A549 (cell line): ENCODE measurements around the gene RWDD1. TPM values are rescaled to one million over a fixed set of nuclear protein-coding genes. Genes with fewer than 3 reads are reported as not detected.
A peak's percentile ranks its signal among the peaks of the same experiment; 100 is the strongest.

Experiments used
- ATAC-seq, 2 experiments: fragments of 200-7000 bp in 1 of 2; fragments of >200 bp in 1 of 2; cut with Nextera tagmentation in 1 of 2; cut with Tn5 transposase in 1 of 2; 3 replicates each; pipeline versions ENCODE4 v1.8.0 to v1.9.1; 2018 to 2020; ENCODE audit warnings: mild to moderate bottlenecking in 1 of 2, moderate library complexity in 1 of 2
- CTCF ChIA-PET: fragments of 300-600 bp; sonication (Branson Sonifier 250); formaldehyde crosslinking; extraction: SDS; loops from one replicate; lab custom pipeline; 2021; ENCODE audit warnings: antibody characterized with exemption, inconsistent platforms; lab: Yijun Ruan, JAX
- POLR2A ChIA-PET: fragments of 350-600 bp; formaldehyde crosslinking; extraction: SDS; loops from one replicate; lab custom pipeline; 2021; ENCODE audit warnings: antibody characterized with exemption, inconsistent platforms; lab: Yijun Ruan, JAX
- DNase-seq, 2 experiments: peaks; one replicate each; pipeline versions ENCODE4 v3.0.0 to v3.0.0-alpha.2; 2011 to 2016; ENCODE audit warnings: low read depth in 1 of 2, low spot score in 1 of 2
- FAIRE-seq: peaks from 2 replicates; lab custom pipeline; 2011; peaks lifted over from hg19 to GRCh38; lab: Jason Lieb, UNC
- H3K27ac ChIP-seq, 2 experiments: fragments of >200 bp; sonication (Bioruptor Twin); formaldehyde crosslinking; 3 replicates each; pipeline ENCODE4 v1.5.1; 2016 to 2017
- H3K4me1 ChIP-seq: fragments of >200 bp; sonication (Bioruptor Twin); formaldehyde crosslinking; 3 replicates; pipeline ENCODE4 v1.6.1; 2016
- H3K4me2 ChIP-seq: fragments of >200 bp; sonication (Bioruptor Twin); formaldehyde crosslinking; 3 replicates; pipeline ENCODE4 v1.6.1; 2016
- H3K4me3 ChIP-seq: fragments of >200 bp; sonication (Bioruptor Twin); formaldehyde crosslinking; 3 replicates; pipeline ENCODE4 v1.5.1; 2016
- H3K9me3 ChIP-seq: fragments of >200 bp; sonication (Bioruptor Twin); formaldehyde crosslinking; 3 replicates; pipeline ENCODE4 v1.6.1; 2016
- BHLHE40 ChIP-seq: IDR thresholded peaks from 2 replicates; pipeline ENCODE4 v1.6.1; 2012; ENCODE audit warnings: low read depth, low read length, inconsistent platforms
- CTCF ChIP-seq: fragments of >200 bp; sonication (Bioruptor Twin); formaldehyde crosslinking; IDR thresholded peaks from 3 replicates; pipeline ENCODE4 v1.5.1; 2016
- EP300 ChIP-seq, 2 experiments: fragments of >200 bp; sonication (Bioruptor Twin); formaldehyde crosslinking; IDR thresholded peaks; 2 replicates in 1 of 2; 3 replicates in 1 of 2; pipeline ENCODE4 v1.6.1; 2016 to 2017
- ESRRA ChIP-seq: fragments of 150-350 bp; IDR thresholded peaks from 2 replicates; pipeline ENCODE4 v1.6.1; 2014; ENCODE audit warnings: mild to moderate bottlenecking, low read length, borderline replicate concordance
- FOSL2 ChIP-seq, 2 experiments: fragments of 450-650 bp in 1 of 2; fragments of >200 bp in 1 of 2; sonication (Bioruptor Twin) in 1 of 2; formaldehyde crosslinking; IDR thresholded peaks; 2 replicates each; pipeline versions ENCODE4 v1.5.0 to v1.6.1; 2016 to 2020; ENCODE audit warnings: mild to moderate bottlenecking in 1 of 2, moderate library complexity in 1 of 2
- FOXS1 ChIP-seq: fragments of 250-450 bp; sonication (Bioruptor Pico); IDR thresholded peaks from 2 replicates; pipeline ENCODE4 v1.5.0; 2020; ENCODE audit warnings: mild to moderate bottlenecking, moderate library complexity
- HES2 ChIP-seq: fragments of >200 bp; sonication (Bioruptor Twin); formaldehyde crosslinking; IDR thresholded peaks from 2 replicates; pipeline ENCODE4 v1.6.1; 2016
- HMGXB4 ChIP-seq: fragments of 250-450 bp; sonication (Bioruptor Pico); IDR thresholded peaks from 2 replicates; pipeline ENCODE4 v1.5.0; 2021; ENCODE audit warnings: mild to moderate bottlenecking, moderate library complexity, borderline replicate concordance
- HOXA7 ChIP-seq: fragments of 250-450 bp; sonication (Bioruptor Pico); IDR thresholded peaks from 2 replicates; pipeline ENCODE4 v1.5.0; 2020; ENCODE audit warnings: mild to moderate bottlenecking, moderate library complexity
- JUN ChIP-seq, 2 experiments: fragments of >200 bp; sonication (Bioruptor Twin); formaldehyde crosslinking; IDR thresholded peaks; 2 replicates in 1 of 2; 3 replicates in 1 of 2; pipeline ENCODE4 v1.6.1; 2016 to 2017
- KDM1A ChIP-seq: fragments of 200-600 bp; sonication (generic); IDR thresholded peaks from 2 replicates; pipeline ENCODE4 v1.6.1; 2016; ENCODE audit warnings: low read depth, mild to moderate bottlenecking
- MAX ChIP-seq: IDR thresholded peaks from 2 replicates; pipeline ENCODE4 v1.6.1; 2012
- NR3C1 ChIP-seq: fragments of >200 bp; sonication (Bioruptor Twin); formaldehyde crosslinking; IDR thresholded peaks from 3 replicates; pipeline ENCODE4 v1.6.1; 2017
- PBX3 ChIP-seq: IDR thresholded peaks from 2 replicates; pipeline ENCODE4 v1.6.1; 2012
- PHF8 ChIP-seq: fragments of 200-600 bp; sonication (generic); IDR thresholded peaks from 2 replicates; pipeline ENCODE4 v1.6.1; 2016; ENCODE audit warnings: low read depth, mild to moderate bottlenecking, antibody characterized with exemption, moderate library complexity, borderline replicate concordance
- POLR2A ChIP-seq: IDR thresholded peaks from 2 replicates; pipeline ENCODE4 v1.6.1; 2012; ENCODE audit warnings: mild to moderate bottlenecking, low read length
- RAD21 ChIP-seq, 2 experiments: fragments of >200 bp in 1 of 2; sonication (Bioruptor Twin) in 1 of 2; formaldehyde crosslinking in 1 of 2; IDR thresholded peaks in 1 of 2; conservative IDR thresholded peaks in 1 of 2; 2 replicates in 1 of 2; 3 replicates in 1 of 2; pipeline ENCODE4 v1.6.1; 2012 to 2018; ENCODE audit warnings: inconsistent platforms in 1 of 2
- RARB ChIP-seq: fragments of 250-450 bp; sonication (Bioruptor Pico); IDR thresholded peaks from 2 replicates; pipeline ENCODE4 v1.8.0; 2021; ENCODE audit warnings: mild to moderate bottlenecking, moderate library complexity
- RCOR1 ChIP-seq: fragments of 150-350 bp; IDR thresholded peaks from 2 replicates; pipeline ENCODE4 v1.6.1; 2014; ENCODE audit warnings: antibody characterized with exemption, low read length, low read depth
- RFX5 ChIP-seq: fragments of 450-650 bp; IDR thresholded peaks from 2 replicates; pipeline ENCODE4 v1.7.1; 2014; ENCODE audit warnings: antibody characterized with exemption, mild to moderate bottlenecking, moderate library complexity
- RNF2 ChIP-seq: fragments of 200-600 bp; sonication (generic); IDR thresholded peaks from 2 replicates; pipeline ENCODE4 v1.6.1; 2016; ENCODE audit warnings: low read depth, mild to moderate bottlenecking, antibody characterized with exemption, moderate library complexity, borderline replicate concordance
- WGBS: methylation state at CpG from one replicate; pipeline ENCODE4 v1.1.6; 2017; ENCODE audit errors: missing lambda C conversion rate; 5-methylcytosine and 5-hydroxymethylcytosine counted together
- polyA plus RNA-seq, 4 experiments: library from polyadenylated mRNA; depleted of rRNA in 3 of 4; stranded (reverse); fragments of >200 nt; fragmentation: RNase III in 1 of 4; extraction: RNeasy Plus Mini Kit Qiagen cat#74134 plus additional on column Dnase treatment in 1 of 4; gene quantifications; 2 replicates in 3 of 4; 3 replicates in 1 of 4; pipeline ENCODE4 v1.2.3, GENCODE V29; 2011 to 2017

Gene RWDD1
- polyA plus RNA-seq, 2 of the 4 experiments (the other 2 are of a cell fraction), result 32.5 to 47.7 TPM

GRCh38 chr6:116611056-116611455 lies 39.8 kb downstream of the RWDD1 start (continued):
- no peak for TF ChIP-seq HMGXB4 (CRISPR knock-in tag)

GRCh38 chr6:116615937-116616736 lies 44.8 kb downstream of the RWDD1 start, which contains the start of gene RSPH4A:
Gene RSPH4A (plus strand): TSS chr6:116616479. CDS start chr6:116616624, 145 bp downstream.
- FAIRE-seq (peak; percentile 86), ATAC-seq (peak; percentile 99 to 100), DNase-seq (peak; percentile 82 to 89)
- peak within 1 kb of the TSS; percentile 58 to 84 for H3K27ac ChIP-seq
- TF ChIP-seq CTCF (no peak; the same call in 2 of the 3 replicates), HES2 (no peak), NR3C1 (no peak), PHF8 (no peak), FOXS1 (CRISPR knock-in tag) (no peak), RFX5 (peak; percentile 41; the same call in 1 of the 2 replicates), JUN (IDR thresholded peaks at IDR 0.05) (0 out of 5 replicates have a peak, but pooled peaks of 1 of the 2 experiments have one; percentile 20), RARB (CRISPR knock-in tag) (no peak), RAD21 (conservative IDR thresholded peaks at IDR 0.05 in 1 of 2, IDR thresholded peaks at IDR 0.05 in 1 of 2) (0 out of 5 replicates have a peak, but pooled peaks of 1 of the 2 experiments have one; percentile 10), POLR2A (peak; percentile 64), RCOR1 (no peak), BHLHE40 (no peak), HOXA7 (CRISPR knock-in tag) (no peak), RNF2 (no peak), MAX (no peak), KDM1A (no peak), ESRRA (no peak), HMGXB4 (CRISPR knock-in tag) (no peak), FOSL2 (IDR thresholded peaks at IDR 0.05) (no peak), FOSL2 (CRISPR knock-in tag; IDR thresholded peaks at IDR 0.05) (no peak), EP300 (IDR thresholded peaks at IDR 0.05) (no peak), PBX3 (peak; percentile 90)
- peak within 1 kb of the TSS; percentile 59 for H3K4me3 ChIP-seq
- no peaks in the 10 kb centered on the region for H3K9me3 ChIP-seq
- H3K4me1 ChIP-seq, result no peaks in the 10 kb centered on the region
- ChIA-PET POLR2A (interaction anchor here (0.5 to 1.0 kb wide), 4 partner anchors 34 to 52 kb away, joined by 3 to 5 read pairs (median 4); partner anchors contain the start of genes RWDD1 and ZUP1), CTCF (interaction anchor here (0.6 to 1.6 kb wide), 5 partner anchors 9 to 328 kb away, joined by 3 to 5 read pairs (median 4); no protein-coding TSS in a partner anchor)
- WGBS, result 1% methylated on average over 19 of the region's 29 CpGs
- H3K4me2 ChIP-seq, result peak within 1 kb of the TSS; percentile 81
